Psoas muscle (tissue), 8 donors: ENCODE results near the gene PANX1. TPM values are rescaled to one million over a fixed set of nuclear protein-coding genes. Genes with fewer than 3 reads are reported as not detected.
A peak's percentile ranks its signal among the peaks of the same experiment; 100 is the strongest.

Experiments
- ATAC-seq, 4 donors: fragments of 200-7000 bp; cut with Tn5 transposase; one replicate each; pipeline ENCODE4 v1.9.1; 2020; ENCODE audit warnings: moderate library complexity in 3 of 4, mild to moderate bottlenecking in 2 of 4
- DNase-seq, 2 donors: peaks; one replicate each; pipeline ENCODE4 v3.0.0-alpha.2; 2020
- H3K27ac ChIP-seq: fragments of 200-600 bp; one replicate; pipeline ENCODE4 v1.8.0; 2022
- H3K27me3 ChIP-seq, 3 donors: fragments of 200-600 bp in 1 of 3; one replicate each; pipeline versions ENCODE4 v1.6.1 to v1.8.0; 2013 to 2022; ENCODE audit warnings: low read length in 2 of 3, mild to moderate bottlenecking in 2 of 3, moderate library complexity in 1 of 3; ENCODE audit not compliant: insufficient read depth in 3 of 3
- H3K36me3 ChIP-seq, 2 donors: fragments of 200-600 bp in 1 of 2; one replicate each; pipeline versions ENCODE4 v1.6.1 to v1.8.0; 2013 to 2022; ENCODE audit warnings: low read depth in 1 of 2, mild to moderate bottlenecking in 1 of 2, moderate library complexity in 1 of 2; ENCODE audit not compliant: insufficient read depth in 1 of 2
- H3K4me1 ChIP-seq: fragments of 200-600 bp; one replicate; pipeline ENCODE4 v1.8.0; 2022
- H3K4me3 ChIP-seq: fragments of 200-600 bp; one replicate; pipeline ENCODE4 v1.8.0; 2022; ENCODE audit warnings: mild to moderate bottlenecking
- H3K9me3 ChIP-seq: fragments of 200-600 bp; one replicate; pipeline ENCODE4 v1.8.0; 2022
- CTCF ChIP-seq: fragments of 200-600 bp; IDR thresholded peaks from one replicate; pipeline ENCODE4 v1.8.0; 2022; ENCODE audit warnings: antibody characterized with exemption
- WGBS, 3 donors: extraction: QIAGEN DNeasy Blood & Tissue Kit; methylation state at CpG; one replicate each; pipeline versions ENCODE4 v1.1.6 to v1.1.7; 2013; 5-methylcytosine and 5-hydroxymethylcytosine counted together
- intact Hi-C, 2 donors: fragments of 100-400 bp; cut with DNase I; formaldehyde crosslinking; loops; one replicate each; pipeline versions ENCODE4 v1.11.0 to v1.14.2; 2022
- polyA plus RNA-seq, 3 donors: library from polyadenylated mRNA; stranded (reverse); fragments of 200-250 nt; gene quantifications; one replicate each; pipeline ENCODE4 v1.2.3, GENCODE V29; 2013
- total RNA-seq, 4 donors: library from RNA; stranded (reverse); fragmentation: NEBNext Ultra II Directional in 2 of 4; extraction: Animal tissue kit (Norgen Biotek cat#: 25700) in 2 of 4; gene quantifications; one replicate each; pipeline versions ENCODE4 v1.2.1 to v1.2.4, GENCODE V29; 2021 to 2023
- donor health status: healthy with polysubstance abuse.
- donor health status: DM: no; HTN: no; CAD: no; lungs with moderate emphysema.
- donor health status: Bipolar disorder and iron deficiency.
- donor health status: healthy.
- donor health status: DM: yes; HTN: yes; CAD: no.
- donor health status: DM: no; HTN: no; CAD: no.
- donor health status: DM: no; HTN: no; CAD: no.
- donor health status: DM: yes; HTN: yes; CAD: no.

The PANX1 gene
- total and polyA plus RNA-seq, 7 donors = 9.2 to 87.2 (median 33.5) TPM

- intact Hi-C loops = no loop called here
- peaks cover 15% of the 10 kb centered on the region for H3K4me1 ChIP-seq
- no peak overlapping the region for H3K4me3 ChIP-seq
- H3K9me3 ChIP-seq = no peaks in the 10 kb centered on the region
- no peak for TF ChIP-seq CTCF
- DNase-seq (no peak), ATAC-seq (no peak)
- H3K27ac ChIP-seq = peak overlapping the region; percentile 36
- WGBS, 3 donors = 54 to 63% (median 56%) methylated on average over 3 of the region's 3 CpGs
- no peaks in the 10 kb centered on the region for H3K36me3 ChIP-seq
- H3K27me3 ChIP-seq = peaks cover 0 to 23% (median 0%) of the 10 kb centered on the region in 3 donors
These were observed 2.5 kb downstream of the PANX1 start for GRCh38 chr11:94131047-94131717.

- intact Hi-C loops = no loop called here
These were observed 3.1 kb downstream of the PANX1 start for GRCh38 chr11:94131718-94132115.

GRCh38 chr11:94132152-94132558 is 3.5 kb downstream of the PANX1 start:
- no peaks in the 10 kb centered on the region for H3K36me3 ChIP-seq
- ATAC-seq (no peak), DNase-seq (peak in 1 of 2 donors; percentile 47)
- 43 to 68% (median 50%) methylated on average over 5 of the region's 5 CpGs for WGBS, 3 donors
- peaks cover 15% of the 10 kb centered on the region for H3K4me1 ChIP-seq
- no peak overlapping the region for H3K4me3 ChIP-seq
- H3K9me3 ChIP-seq = no peaks in the 10 kb centered on the region
- H3K27me3 ChIP-seq = peaks cover 0 to 16% (median 0%) of the 10 kb centered on the region in 3 donors
- intact Hi-C loops = no loop called here
- TF ChIP-seq CTCF = no peak
- H3K27ac ChIP-seq = no peak overlapping the region

More at GRCh38 chr11:94131718-94132115, 3.1 kb downstream of the PANX1 start:
- no peak for TF ChIP-seq CTCF
- no peak overlapping the region for H3K27ac ChIP-seq
- 7 to 17% (median 12%) methylated on average over 1 of the region's 1 CpG for WGBS, 3 donors
- H3K9me3 ChIP-seq = no peaks in the 10 kb centered on the region
- H3K27me3 ChIP-seq = peaks cover 0 to 21% (median 0%) of the 10 kb centered on the region in 3 donors
- ATAC-seq (no peak), DNase-seq (no peak)
- H3K4me3 ChIP-seq = no peak overlapping the region
- H3K36me3 ChIP-seq = no peaks in the 10 kb centered on the region
- peaks cover 15% of the 10 kb centered on the region for H3K4me1 ChIP-seq

GRCh38 chr11:94132823-94133408 is 4.3 kb downstream of the PANX1 start:
- no peak overlapping the region for H3K27ac ChIP-seq
- H3K27me3 ChIP-seq = peaks cover 0 to 15% (median 0%) of the 10 kb centered on the region in 3 donors
- no peaks in the 10 kb centered on the region for H3K9me3 ChIP-seq
- H3K36me3 ChIP-seq = no peaks in the 10 kb centered on the region
- ATAC-seq (no peak), DNase-seq (no peak)
- peaks cover 12% of the 10 kb centered on the region for H3K4me1 ChIP-seq
- H3K4me3 ChIP-seq = no peak overlapping the region
- no peak for TF ChIP-seq CTCF
- 87 to 91% (median 91%) methylated on average over 4 of the region's 4 CpGs for WGBS, 3 donors
- intact Hi-C loops = no loop called here
